Measurements from ENCODE around the gene SUFU. TPM values are rescaled to one million over a fixed set of nuclear protein-coding genes. Genes with fewer than 3 reads are reported as not detected.
A peak's percentile ranks its signal among the peaks of the same experiment; 100 is the strongest.

The SUFU gene
- total and polyA plus RNA-seq, 2 of the 13 experiments (the other 11 are each of a cell fraction or from before 2014, with no cell fraction given): 2.9 to 5.5 TPM

DNA sequence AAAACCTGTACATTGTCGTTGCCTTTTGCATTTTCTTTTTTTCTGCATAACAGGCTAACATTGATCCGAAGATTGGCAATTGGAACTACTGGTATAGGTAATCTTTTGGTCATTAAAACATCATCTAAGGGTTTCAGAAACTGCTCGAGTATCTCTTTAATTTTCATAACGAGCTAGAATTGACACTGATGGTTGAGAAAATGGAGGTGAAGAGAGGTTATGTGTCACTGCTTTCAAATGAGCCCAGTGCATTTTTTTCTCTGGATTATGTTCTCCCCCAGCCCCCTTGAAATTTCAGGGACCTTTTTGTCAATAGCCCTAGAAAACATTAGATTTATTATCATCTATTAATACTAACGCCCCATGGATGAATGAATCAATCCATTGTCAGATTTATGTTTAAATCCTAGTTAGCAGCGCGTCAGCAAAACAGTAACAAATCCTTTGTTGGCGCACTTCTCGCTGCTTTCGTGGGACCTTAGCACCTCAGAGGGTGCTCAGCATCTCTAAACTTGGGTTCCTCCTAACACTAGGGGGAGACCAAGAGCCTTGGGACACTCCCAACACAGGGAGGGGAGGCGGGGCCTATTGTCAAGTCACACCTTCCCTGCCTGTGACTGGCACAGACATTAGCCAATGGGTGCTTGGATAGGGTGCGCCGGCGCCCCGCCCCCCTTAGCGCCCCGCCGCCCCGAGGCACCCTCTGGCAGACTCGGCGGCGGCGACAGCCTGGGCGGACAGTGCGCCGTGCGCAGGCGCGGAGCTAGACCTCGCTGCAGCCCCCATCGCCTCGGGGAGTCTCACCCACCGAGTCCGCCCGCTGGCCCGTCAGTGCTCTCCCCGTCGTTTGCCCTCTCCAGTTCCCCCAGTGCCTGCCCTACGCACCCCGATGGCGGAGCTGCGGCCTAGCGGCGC is at the start of gene SUFU (continued):
- TF ChIP-seq, protein P1, sequence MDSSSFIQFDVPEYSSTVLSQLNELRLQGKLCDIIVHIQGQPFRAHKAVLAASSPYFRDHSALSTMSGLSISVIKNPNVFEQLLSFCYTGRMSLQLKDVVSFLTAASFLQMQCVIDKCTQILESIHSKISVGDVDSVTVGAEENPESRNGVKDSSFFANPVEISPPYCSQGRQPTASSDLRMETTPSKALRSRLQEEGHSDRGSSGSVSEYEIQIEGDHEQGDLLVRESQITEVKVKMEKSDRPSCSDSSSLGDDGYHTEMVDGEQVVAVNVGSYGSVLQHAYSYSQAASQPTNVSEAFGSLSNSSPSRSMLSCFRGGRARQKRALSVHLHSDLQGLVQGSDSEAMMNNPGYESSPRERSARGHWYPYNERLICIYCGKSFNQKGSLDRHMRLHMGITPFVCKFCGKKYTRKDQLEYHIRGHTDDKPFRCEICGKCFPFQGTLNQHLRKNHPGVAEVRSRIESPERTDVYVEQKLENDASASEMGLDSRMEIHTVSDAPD (CRISPR knock-in tag; IDR thresholded peaks at IDR 0.05): no peak
- TF ChIP-seq, protein P2, sequence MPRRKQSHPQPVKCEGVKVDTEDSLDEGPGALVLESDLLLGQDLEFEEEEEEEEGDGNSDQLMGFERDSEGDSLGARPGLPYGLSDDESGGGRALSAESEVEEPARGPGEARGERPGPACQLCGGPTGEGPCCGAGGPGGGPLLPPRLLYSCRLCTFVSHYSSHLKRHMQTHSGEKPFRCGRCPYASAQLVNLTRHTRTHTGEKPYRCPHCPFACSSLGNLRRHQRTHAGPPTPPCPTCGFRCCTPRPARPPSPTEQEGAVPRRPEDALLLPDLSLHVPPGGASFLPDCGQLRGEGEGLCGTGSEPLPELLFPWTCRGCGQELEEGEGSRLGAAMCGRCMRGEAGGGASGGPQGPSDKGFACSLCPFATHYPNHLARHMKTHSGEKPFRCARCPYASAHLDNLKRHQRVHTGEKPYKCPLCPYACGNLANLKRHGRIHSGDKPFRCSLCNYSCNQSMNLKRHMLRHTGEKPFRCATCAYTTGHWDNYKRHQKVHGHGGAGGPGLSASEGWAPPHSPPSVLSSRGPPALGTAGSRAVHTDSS (CRISPR knock-in tag; conservative IDR thresholded peaks at IDR 0.05): no peak
- TF ChIP-seq KMT2A (CRISPR knock-in tag; IDR thresholded peaks at IDR 0.05) (no peak), RXRA (CRISPR knock-in tag; IDR thresholded peaks at IDR 0.05) (no peak), ZNF746 (CRISPR knock-in tag; IDR thresholded peaks at IDR 0.05) (no peak), SOX6 (IDR thresholded peaks at IDR 0.05) (no peak), SOX6 (CRISPR knock-in tag; IDR thresholded peaks at IDR 0.05) (no peak), ZBTB38 (CRISPR knock-in tag; IDR thresholded peaks at IDR 0.05) (no peak), ONECUT2 (CRISPR knock-in tag; IDR thresholded peaks at IDR 0.05) (no peak), BRD4 (CRISPR knock-in tag; IDR thresholded peaks at IDR 0.05) (no peak), SMAD9 (CRISPR knock-in tag; IDR thresholded peaks at IDR 0.05) (no peak), NFRKB (IDR thresholded peaks at IDR 0.05) (no peak), IRX3 (CRISPR knock-in tag; IDR thresholded peaks at IDR 0.05; ENCODE audit: borderline replicate concordance, low read depth) (no peak), NR2C2 (CRISPR knock-in tag; IDR thresholded peaks at IDR 0.05; ENCODE audit: borderline replicate concordance) (no peak), ZNF510 (CRISPR knock-in tag; IDR thresholded peaks at IDR 0.05; ENCODE audit: low read depth) (no peak)
- TF ChIP-seq, protein P3, sequence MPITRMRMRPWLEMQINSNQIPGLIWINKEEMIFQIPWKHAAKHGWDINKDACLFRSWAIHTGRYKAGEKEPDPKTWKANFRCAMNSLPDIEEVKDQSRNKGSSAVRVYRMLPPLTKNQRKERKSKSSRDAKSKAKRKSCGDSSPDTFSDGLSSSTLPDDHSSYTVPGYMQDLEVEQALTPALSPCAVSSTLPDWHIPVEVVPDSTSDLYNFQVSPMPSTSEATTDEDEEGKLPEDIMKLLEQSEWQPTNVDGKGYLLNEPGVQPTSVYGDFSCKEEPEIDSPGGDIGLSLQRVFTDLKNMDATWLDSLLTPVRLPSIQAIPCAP (CRISPR knock-in tag; IDR thresholded peaks at IDR 0.05; ENCODE audit: low read depth): no peak
- TF ChIP-seq, protein P4, sequence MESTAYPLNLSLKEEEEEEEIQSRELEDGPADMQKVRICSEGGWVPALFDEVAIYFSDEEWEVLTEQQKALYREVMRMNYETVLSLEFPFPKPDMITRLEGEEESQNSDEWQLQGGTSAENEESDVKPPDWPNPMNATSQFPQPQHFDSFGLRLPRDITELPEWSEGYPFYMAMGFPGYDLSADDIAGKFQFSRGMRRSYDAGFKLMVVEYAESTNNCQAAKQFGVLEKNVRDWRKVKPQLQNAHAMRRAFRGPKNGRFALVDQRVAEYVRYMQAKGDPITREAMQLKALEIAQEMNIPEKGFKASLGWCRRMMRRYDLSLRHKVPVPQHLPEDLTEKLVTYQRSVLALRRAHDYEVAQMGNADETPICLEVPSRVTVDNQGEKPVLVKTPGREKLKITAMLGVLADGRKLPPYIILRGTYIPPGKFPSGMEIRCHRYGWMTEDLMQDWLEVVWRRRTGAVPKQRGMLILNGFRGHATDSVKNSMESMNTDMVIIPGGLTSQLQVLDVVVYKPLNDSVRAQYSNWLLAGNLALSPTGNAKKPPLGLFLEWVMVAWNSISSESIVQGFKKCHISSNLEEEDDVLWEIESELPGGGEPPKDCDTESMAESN (CRISPR knock-in tag; conservative IDR thresholded peaks at IDR 0.05): 0 out of 2 replicates have a peak, but pooled peaks have one; percentile 33
- TF ChIP-seq, protein P5, sequence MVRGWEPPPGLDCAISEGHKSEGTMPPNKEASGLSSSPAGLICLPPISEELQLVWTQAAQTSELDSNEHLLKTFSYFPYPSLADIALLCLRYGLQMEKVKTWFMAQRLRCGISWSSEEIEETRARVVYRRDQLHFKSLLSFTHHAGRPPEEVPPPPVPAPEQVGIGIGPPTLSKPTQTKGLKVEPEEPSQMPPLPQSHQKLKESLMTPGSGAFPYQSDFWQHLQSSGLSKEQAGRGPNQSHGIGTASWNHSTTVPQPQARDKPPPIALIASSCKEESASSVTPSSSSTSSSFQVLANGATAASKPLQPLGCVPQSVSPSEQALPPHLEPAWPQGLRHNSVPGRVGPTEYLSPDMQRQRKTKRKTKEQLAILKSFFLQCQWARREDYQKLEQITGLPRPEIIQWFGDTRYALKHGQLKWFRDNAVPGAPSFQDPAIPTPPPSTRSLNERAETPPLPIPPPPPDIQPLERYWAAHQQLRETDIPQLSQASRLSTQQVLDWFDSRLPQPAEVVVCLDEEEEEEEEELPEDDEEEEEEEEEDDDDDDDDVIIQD (CRISPR knock-in tag; IDR thresholded peaks at IDR 0.05; ENCODE audit: low read depth): no peak
- TF ChIP-seq, protein P6, sequence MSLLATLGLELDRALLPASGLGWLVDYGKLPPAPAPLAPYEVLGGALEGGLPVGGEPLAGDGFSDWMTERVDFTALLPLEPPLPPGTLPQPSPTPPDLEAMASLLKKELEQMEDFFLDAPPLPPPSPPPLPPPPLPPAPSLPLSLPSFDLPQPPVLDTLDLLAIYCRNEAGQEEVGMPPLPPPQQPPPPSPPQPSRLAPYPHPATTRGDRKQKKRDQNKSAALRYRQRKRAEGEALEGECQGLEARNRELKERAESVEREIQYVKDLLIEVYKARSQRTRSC (CRISPR knock-in tag; IDR thresholded peaks at IDR 0.05; ENCODE audit: low read depth): no peak
- TF ChIP-seq, protein P7, sequence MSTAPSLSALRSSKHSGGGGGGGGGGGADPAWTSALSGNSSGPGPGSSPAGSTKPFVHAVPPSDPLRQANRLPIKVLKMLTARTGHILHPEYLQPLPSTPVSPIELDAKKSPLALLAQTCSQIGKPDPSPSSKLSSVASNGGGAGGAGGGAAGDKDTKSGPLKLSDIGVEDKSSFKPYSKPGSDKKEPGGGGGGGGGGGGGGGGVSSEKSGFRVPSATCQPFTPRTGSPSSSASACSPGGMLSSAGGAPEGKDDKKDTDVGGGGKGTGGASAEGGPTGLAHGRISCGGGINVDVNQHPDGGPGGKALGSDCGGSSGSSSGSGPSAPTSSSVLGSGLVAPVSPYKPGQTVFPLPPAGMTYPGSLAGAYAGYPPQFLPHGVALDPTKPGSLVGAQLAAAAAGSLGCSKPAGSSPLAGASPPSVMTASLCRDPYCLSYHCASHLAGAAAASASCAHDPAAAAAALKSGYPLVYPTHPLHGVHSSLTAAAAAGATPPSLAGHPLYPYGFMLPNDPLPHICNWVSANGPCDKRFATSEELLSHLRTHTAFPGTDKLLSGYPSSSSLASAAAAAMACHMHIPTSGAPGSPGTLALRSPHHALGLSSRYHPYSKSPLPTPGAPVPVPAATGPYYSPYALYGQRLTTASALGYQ (CRISPR knock-in tag; IDR thresholded peaks at IDR 0.05): no peak

All from HepG2 (cell line).